ENCODE measurements around the gene MN1. TPM values are rescaled to one million over a fixed set of nuclear protein-coding genes. Genes with fewer than 3 reads are reported as not detected.

Gene MN1
- total RNA-seq: 15.7 and 16.0 TPM in 2 replicates

GRCh38 chr22:27801616-27802345, at the start of gene MN1:
TSS of gene MN1 (minus strand) at chr22:27801756. CDS start at chr22:27800543, 1,213 bp downstream.

Other genes with a start within 250 kb of the MN1 start
- 23.7 and 40.0 TPM in 2 replicates for gene PITPNB, start 117.5 kb upstream of the MN1 start, total RNA-seq

All from smooth muscle cell of trachea (primary cell).